HL-60 (cell line): ENCODE results near the gene DEF6.

Source experiments
- DNase-seq, 2 experiments: peaks; one replicate each; pipeline ENCODE4 v3.0.0-alpha.2; 2010 to 2020; ENCODE audit warnings: low read depth in 1 of 2, low spot score in 1 of 2
- H3K27ac ChIP-seq: fragments of 250-450 bp; sonication (Bioruptor Pico); replicated peaks from 2 replicates; pipeline ENCODE4 v1.5.1; 2020; ENCODE audit warnings: mild to moderate bottlenecking, moderate library complexity
- H3K27me3 ChIP-seq: fragments of 250-450 bp; sonication (Bioruptor Pico); 2 replicates; pipeline ENCODE4 v1.5.1; 2021; ENCODE audit warnings: mild to moderate bottlenecking, moderate library complexity; ENCODE audit not compliant: insufficient read depth, poor library complexity, severe bottlenecking
- H3K4me3 ChIP-seq: replicated peaks from 2 replicates; pipeline ENCODE4 v1.5.1; 2011; ENCODE audit warnings: mild to moderate bottlenecking, control low read depth, low read length; ENCODE audit not compliant: insufficient read depth
- CTCF ChIP-seq: IDR thresholded peaks from one replicate; pipeline ENCODE4 v1.5.1; 2011; ENCODE audit warnings: low read length, control low read depth, inconsistent platforms; ENCODE audit not compliant: insufficient read depth
- GABPA ChIP-seq: IDR thresholded peaks from 2 replicates; pipeline ENCODE4 v1.6.1; 2012; ENCODE audit warnings: low read depth
- POLR2AphosphoS5 ChIP-seq: IDR thresholded peaks from 2 replicates; pipeline ENCODE4 v1.6.1; 2012; ENCODE audit warnings: low read depth
- REST ChIP-seq: IDR thresholded peaks from 2 replicates; pipeline ENCODE4 v1.6.1; 2012; ENCODE audit warnings: low read depth; ENCODE audit not compliant: insufficient replicate concordance
- SPI1 ChIP-seq: IDR thresholded peaks from 2 replicates; pipeline ENCODE4 v1.6.1; 2012; ENCODE audit warnings: low read depth, mild to moderate bottlenecking, borderline replicate concordance

The DEF6 gene

GRCh38 chr6:35259194-35259947 lies 38.2 kb upstream of the DEF6 start, which contains the start of gene ZNF76:
TSS of gene ZNF76 (plus strand) at chr6:35259735. CDS start at chr6:35281152, 21,417 bp downstream.
- TF ChIP-seq REST: no peak
- TF ChIP-seq GABPA: no peak
- TF ChIP-seq POLR2AphosphoS5: no peak
- TF ChIP-seq SPI1: no peak
- no peak for TF ChIP-seq CTCF
- H3K27ac ChIP-seq: peak within 1 kb of the TSS; percentile 56
- H3K27me3 ChIP-seq: no peaks in the 10 kb centered on the region
- peak; percentile 93 to 95 for DNase-seq
- peak within 1 kb of the TSS; percentile 97 for H3K4me3 ChIP-seq

- peak; percentile 48 to 76 for DNase-seq
- Histone ChIP-seq H3K4me3 (peak overlapping the region; percentile 97), H3K27me3 (no peaks in the 10 kb centered on the region), H3K27ac (peak overlapping the region; percentile 56)
- TF ChIP-seq SPI1: no peak
- no peak for TF ChIP-seq REST
- no peak for TF ChIP-seq CTCF
- no peak for TF ChIP-seq GABPA
Measured at GRCh38 chr6:35259948-35260590, 37.5 kb upstream of the DEF6 start.

- H3K27ac ChIP-seq: peak overlapping the region; percentile 56
- TF ChIP-seq SPI1: no peak
- no peak for TF ChIP-seq REST
- no peak for TF ChIP-seq GABPA
- TF ChIP-seq CTCF: no peak
- TF ChIP-seq POLR2AphosphoS5: no peak
- H3K27me3 ChIP-seq: no peaks in the 10 kb centered on the region
- H3K4me3 ChIP-seq: peak overlapping the region; percentile 97
- peak in 1 of 2 experiments; percentile 41 for DNase-seq
Measured at GRCh38 chr6:35260591-35261570, 36.7 kb upstream of the DEF6 start.
